Measurements from ENCODE around the gene BICD1.

DNA sequence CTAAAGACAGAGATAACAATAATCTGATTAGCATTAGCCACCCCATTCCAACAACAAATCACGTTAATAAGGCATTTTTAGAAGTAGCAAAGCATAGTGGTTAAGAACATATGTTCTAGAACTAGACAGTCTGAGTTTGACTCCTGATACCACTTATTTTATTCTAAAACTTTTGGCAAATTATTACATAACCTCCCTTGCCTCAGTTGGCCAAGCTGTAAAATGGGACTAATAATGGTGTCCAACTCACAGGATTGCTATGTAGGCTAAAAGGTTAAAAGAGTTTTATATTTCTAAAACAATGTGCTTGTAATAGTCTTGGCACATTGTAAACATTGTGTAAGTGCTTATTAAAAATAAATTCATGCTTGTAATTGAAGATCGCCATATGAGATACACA lies 168.0 kb downstream of the BICD1 start:
- TF ChIP-seq, protein P1, sequence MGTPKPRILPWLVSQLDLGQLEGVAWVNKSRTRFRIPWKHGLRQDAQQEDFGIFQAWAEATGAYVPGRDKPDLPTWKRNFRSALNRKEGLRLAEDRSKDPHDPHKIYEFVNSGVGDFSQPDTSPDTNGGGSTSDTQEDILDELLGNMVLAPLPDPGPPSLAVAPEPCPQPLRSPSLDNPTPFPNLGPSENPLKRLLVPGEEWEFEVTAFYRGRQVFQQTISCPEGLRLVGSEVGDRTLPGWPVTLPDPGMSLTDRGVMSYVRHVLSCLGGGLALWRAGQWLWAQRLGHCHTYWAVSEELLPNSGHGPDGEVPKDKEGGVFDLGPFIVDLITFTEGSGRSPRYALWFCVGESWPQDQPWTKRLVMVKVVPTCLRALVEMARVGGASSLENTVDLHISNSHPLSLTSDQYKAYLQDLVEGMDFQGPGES (IDR thresholded peaks at IDR 0.05; ENCODE audit: low read depth, low read length), result no peak
- TF ChIP-seq, protein P2, sequence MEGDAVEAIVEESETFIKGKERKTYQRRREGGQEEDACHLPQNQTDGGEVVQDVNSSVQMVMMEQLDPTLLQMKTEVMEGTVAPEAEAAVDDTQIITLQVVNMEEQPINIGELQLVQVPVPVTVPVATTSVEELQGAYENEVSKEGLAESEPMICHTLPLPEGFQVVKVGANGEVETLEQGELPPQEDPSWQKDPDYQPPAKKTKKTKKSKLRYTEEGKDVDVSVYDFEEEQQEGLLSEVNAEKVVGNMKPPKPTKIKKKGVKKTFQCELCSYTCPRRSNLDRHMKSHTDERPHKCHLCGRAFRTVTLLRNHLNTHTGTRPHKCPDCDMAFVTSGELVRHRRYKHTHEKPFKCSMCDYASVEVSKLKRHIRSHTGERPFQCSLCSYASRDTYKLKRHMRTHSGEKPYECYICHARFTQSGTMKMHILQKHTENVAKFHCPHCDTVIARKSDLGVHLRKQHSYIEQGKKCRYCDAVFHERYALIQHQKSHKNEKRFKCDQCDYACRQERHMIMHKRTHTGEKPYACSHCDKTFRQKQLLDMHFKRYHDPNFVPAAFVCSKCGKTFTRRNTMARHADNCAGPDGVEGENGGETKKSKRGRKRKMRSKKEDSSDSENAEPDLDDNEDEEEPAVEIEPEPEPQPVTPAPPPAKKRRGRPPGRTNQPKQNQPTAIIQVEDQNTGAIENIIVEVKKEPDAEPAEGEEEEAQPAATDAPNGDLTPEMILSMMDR (IDR thresholded peaks at IDR 0.05), result no peak
- TF ChIP-seq GATA2 (CRISPR knock-in tag; IDR thresholded peaks at IDR 0.05) (no peak), EZH2phosphoT487 (IDR thresholded peaks at IDR 0.05; ENCODE audit: borderline replicate concordance, low read depth) (no peak), POLR2AphosphoS5 (IDR thresholded peaks at IDR 0.05; ENCODE audit: low read depth, low read length) (no peak), PBX3 (IDR thresholded peaks at IDR 0.05) (no peak), JUND (IDR thresholded peaks at IDR 0.05) (no peak)
